K562 (cell line): Measurements from ENCODE around the gene EFEMP2. TPM values are rescaled to one million over a fixed set of nuclear protein-coding genes. Genes with fewer than 3 reads are reported as not detected.

ENCODE experiments used
- ATF6 ChIP-seq: sonication (generic); formaldehyde crosslinking; IDR thresholded peaks from 2 replicates; pipeline ENCODE4 v1.4.0; 2020; ENCODE audit warnings: mild to moderate bottlenecking, missing genetic modification reagents
- CBX2 ChIP-seq: fragments of 200-600 bp; sonication (generic); IDR thresholded peaks from one replicate; pipeline ENCODE4 v1.6.1; 2012; ENCODE audit warnings: mild to moderate bottlenecking, low read length, inconsistent platforms; ENCODE audit not compliant: insufficient read depth, poor library complexity, severe bottlenecking
- CEBPG ChIP-seq, 3 experiments: fragments of 200-800 bp in 1 of 3; sonication (Bioruptor generic) in 1 of 3; sonication (generic) in 1 of 3; formaldehyde crosslinking in 1 of 3; IDR thresholded peaks in 2 of 3; conservative IDR thresholded peaks in 1 of 3; 2 replicates each; pipeline versions ENCODE4 v1.6.1 to v1.8.0; 2016 to 2022; ENCODE audit warnings: missing compliant biosample characterization in 2 of 3, missing genetic modification characterization in 2 of 3, mild to moderate bottlenecking in 1 of 3, missing genetic modification reagents in 1 of 3
- CTBP1 ChIP-seq: fragments of 450-650 bp; IDR thresholded peaks from 2 replicates; pipeline ENCODE4 v1.6.1; 2016; ENCODE audit warnings: borderline replicate concordance
- FOSL1 ChIP-seq: fragments of 200-800 bp; sonication (Bioruptor generic); conservative IDR thresholded peaks from 2 replicates; pipeline ENCODE4 v1.6.1; 2016; ENCODE audit warnings: missing genetic modification characterization, missing compliant biosample characterization
- FOXP1 ChIP-seq: sonication (generic); formaldehyde crosslinking; IDR thresholded peaks from 2 replicates; pipeline ENCODE4 v1.8.0; 2022; ENCODE audit warnings: mild to moderate bottlenecking, missing genetic modification reagents
- MAFF ChIP-seq: IDR thresholded peaks from 2 replicates; pipeline ENCODE4 v1.6.1; 2012; ENCODE audit warnings: low read length, improper control_type of control experiment
- MAFG ChIP-seq: fragments of 450-650 bp; conservative IDR thresholded peaks from 2 replicates; pipeline ENCODE4 v1.6.1; 2016; ENCODE audit warnings: missing genetic modification characterization, missing compliant biosample characterization
- MEF2D ChIP-seq: conservative IDR thresholded peaks from 2 replicates; pipeline ENCODE4 v1.6.1; 2016; ENCODE audit warnings: low read depth, missing genetic modification characterization, missing compliant biosample characterization
- MYNN ChIP-seq, 2 experiments: sonication (generic); formaldehyde crosslinking in 1 of 2; IDR thresholded peaks; 2 replicates each; pipeline versions ENCODE4 v1.5.0 to v1.6.1; 2016 to 2020; ENCODE audit warnings: antibody characterized with exemption in 1 of 2, missing genetic modification reagents in 1 of 2
- NONO ChIP-seq, 2 experiments: fragments of 200-400 bp in 1 of 2; fragments of 450-650 bp in 1 of 2; formaldehyde crosslinking in 1 of 2; IDR thresholded peaks; 2 replicates each; pipeline ENCODE4 v1.6.1; 2017; ENCODE audit warnings: low read depth in 2 of 2, mild to moderate bottlenecking in 2 of 2, moderate library complexity in 2 of 2, low read length in 1 of 2
- NR0B1 ChIP-seq: fragments of 450-650 bp; IDR thresholded peaks from one replicate; pipeline ENCODE4 v1.6.1; 2018; ENCODE audit warnings: mild to moderate bottlenecking, moderate library complexity; ENCODE audit not compliant: partially characterized antibody
- NR2C1 ChIP-seq, 2 experiments: fragments of 450-650 bp; IDR thresholded peaks; 2 replicates each; pipeline ENCODE4 v1.6.1; 2017; ENCODE audit warnings: mild to moderate bottlenecking in 2 of 2, antibody characterized with exemption in 1 of 2, inconsistent platforms in 1 of 2, missing compliant biosample characterization in 1 of 2, missing genetic modification characterization in 1 of 2
- RBM15 ChIP-seq: fragments of 200-400 bp; formaldehyde crosslinking; IDR thresholded peaks from 2 replicates; pipeline ENCODE4 v1.6.1; 2018; ENCODE audit warnings: mild to moderate bottlenecking, low read length, moderate library complexity; ENCODE audit not compliant: insufficient read depth
- SIN3A ChIP-seq, 2 experiments: fragments of 150-350 bp in 1 of 2; IDR thresholded peaks; 2 replicates each; pipeline ENCODE4 v1.6.1; 2011 to 2016; ENCODE audit warnings: borderline replicate concordance in 2 of 2, low read depth in 2 of 2, low read length in 2 of 2, mild to moderate bottlenecking in 2 of 2, moderate library complexity in 2 of 2; ENCODE audit not compliant: control insufficient read depth in 1 of 2
- SRSF9 ChIP-seq: fragments of 200-400 bp; formaldehyde crosslinking; IDR thresholded peaks from 2 replicates; pipeline ENCODE4 v1.6.1; 2017; ENCODE audit warnings: low read depth, low read length, borderline replicate concordance
- TAF15 ChIP-seq: fragments of 200-400 bp; formaldehyde crosslinking; IDR thresholded peaks from 2 replicates; pipeline ENCODE4 v1.6.1; 2017; ENCODE audit warnings: mild to moderate bottlenecking, low read depth, low read length, moderate library complexity
- TARDBP ChIP-seq: fragments of 450-650 bp; IDR thresholded peaks from 2 replicates; pipeline ENCODE4 v1.6.1; 2016
- YBX1 ChIP-seq: fragments of 450-650 bp; IDR thresholded peaks from 2 replicates; pipeline ENCODE4 v1.7.1; 2016; ENCODE audit warnings: mild to moderate bottlenecking
- ZBTB5 ChIP-seq: fragments of 450-650 bp; IDR thresholded peaks from 2 replicates; pipeline ENCODE4 v1.6.1; 2017; ENCODE audit warnings: antibody characterized with exemption
- ZNF3 ChIP-seq: fragments of 250-450 bp; sonication (Bioruptor Pico); IDR thresholded peaks from 2 replicates; pipeline ENCODE4 v1.5.0; 2021; ENCODE audit warnings: mild to moderate bottlenecking, moderate library complexity
- polyA plus RNA-seq, 8 experiments: library from polyadenylated mRNA; depleted of rRNA in 4 of 8; stranded (reverse) in 5 of 8; unstranded in 3 of 8; fragments of >200 nt; fragmentation: Nextera tagmentation in 2 of 8; fragmentation: Illumina TruSeq in 1 of 8; extraction: Ambion mirVana in 2 of 8; extraction: Trizol in 1 of 8; gene quantifications; 2 replicates each; pipeline versions ENCODE4 v1.2.1 to v1.2.3, GENCODE V29; 2011 to 2014; ENCODE audit warnings: inconsistent platforms in 1 of 8, missing spikeins in 1 of 8
- total RNA-seq, 7 experiments: library from RNA; depleted of rRNA in 6 of 7; stranded (reverse); fragments of >200 nt in 6 of 7; fragmentation: Illumina TruSeq in 2 of 7; extraction: Trizol in 2 of 7; gene quantifications; 2 replicates each; pipeline versions ENCODE4 v1.2.1 to v1.2.3, GENCODE V29; 2011 to 2021; ENCODE audit warnings: low replicate concordance in 1 of 7

Gene EFEMP2
- total and polyA plus RNA-seq, 9 of the 15 experiments (the other 6 are each of a cell fraction or from before 2014, with no cell fraction given) = 0.07 to 2.9 (median 0.69) TPM; not detected in 1

GRCh38 chr11:65857853-65858680 lies 14.5 kb downstream of the EFEMP2 start, which contains the start of gene CFL1 (continued):
- TF ChIP-seq NR0B1 (no peak), MEF2D (tag) (no peak), ZNF3 (no peak), MAFF (no peak), CEBPG (CRISPR knock-in tag; IDR thresholded peaks at IDR 0.05) (no peak), CEBPG (tag; conservative IDR thresholded peaks at IDR 0.05 in 1 of 2, IDR thresholded peaks at IDR 0.05 in 1 of 2) (no peak), CBX2 (no peak), CTBP1 (peak; percentile 85), SRSF9 (no peak), SIN3A (IDR thresholded peaks at IDR 0.05; ENCODE audit: borderline replicate concordance in 2 of 2, control insufficient read depth in 1 of 2, low read depth in 2 of 2, low read length in 2 of 2) (peak; percentile 66 to 77; a peak in 3 of 4 replicates), TAF15 (no peak), ATF6 (no peak), YBX1 (no peak), ZBTB5 (no peak), FOXP1 (CRISPR knock-in tag) (no peak), FOSL1 (tag) (no peak), RBM15 (no peak), TARDBP (no peak), MYNN (IDR thresholded peaks at IDR 0.05) (no peak), MYNN (CRISPR knock-in tag; IDR thresholded peaks at IDR 0.05) (no peak), NR2C1 (IDR thresholded peaks at IDR 0.05) (no peak), NR2C1 (tag; IDR thresholded peaks at IDR 0.05) (peak; percentile 76), MAFG (tag) (no peak), NONO (IDR thresholded peaks at IDR 0.05; ENCODE audit: low read depth in 2 of 2, low read length in 1 of 2) (peak; percentile 81 to 98)
